Mesenchymal stem cell (in vitro differentiated cells and primary cell): ENCODE measurements around the gene LRCOL1.

Experiments
- DNase-seq: peaks from one replicate; pipeline ENCODE4 v3.0.0-alpha.2; 2013
- H2AFZ ChIP-seq: one replicate; pipeline ENCODE4 v1.6.1; 2013; ENCODE audit warnings: low read depth, mild to moderate bottlenecking, control low read depth, inconsistent platforms, low read length, moderate library complexity
- H2AK5ac ChIP-seq: 2 replicates; pipeline ENCODE4 v1.6.1; 2013; ENCODE audit warnings: low read length, moderate library complexity, mild to moderate bottlenecking, inconsistent platforms; ENCODE audit not compliant: severe bottlenecking
- H2BK120ac ChIP-seq: one replicate; pipeline ENCODE4 v1.6.1; 2013; ENCODE audit warnings: low read depth, mild to moderate bottlenecking, inconsistent platforms, low read length, moderate library complexity
- H2BK12ac ChIP-seq, 2 experiments: one replicate each; pipeline ENCODE4 v1.6.1; 2013; ENCODE audit warnings: inconsistent platforms in 2 of 2, low read length in 2 of 2, mild to moderate bottlenecking in 2 of 2, moderate library complexity in 2 of 2, control low read depth in 1 of 2
- H2BK15ac ChIP-seq: one replicate; pipeline ENCODE4 v1.6.1; 2013; ENCODE audit warnings: mild to moderate bottlenecking, low read depth, inconsistent platforms; ENCODE audit not compliant: poor library complexity, severe bottlenecking
- H2BK5ac ChIP-seq: 2 replicates; pipeline ENCODE4 v1.6.1; 2013; ENCODE audit warnings: low read depth, mild to moderate bottlenecking, low read length, control low read depth, inconsistent platforms; ENCODE audit not compliant: poor library complexity, severe bottlenecking
- H3K14ac ChIP-seq, 2 experiments: one replicate each; pipeline ENCODE4 v1.6.1; 2013; ENCODE audit warnings: inconsistent platforms in 2 of 2, low read length in 2 of 2, control low read depth in 1 of 2, mild to moderate bottlenecking in 1 of 2, moderate library complexity in 1 of 2
- H3K18ac ChIP-seq, 2 experiments: one replicate each; pipeline ENCODE4 v1.6.1; 2013; ENCODE audit warnings: inconsistent platforms in 2 of 2, low read length in 2 of 2, control low read depth in 1 of 2, low read depth in 1 of 2, mild to moderate bottlenecking in 1 of 2
- H3K23ac ChIP-seq, 2 experiments: one replicate each; pipeline ENCODE4 v1.6.1; 2013; ENCODE audit warnings: inconsistent platforms in 2 of 2, low read length in 2 of 2, mild to moderate bottlenecking in 2 of 2, moderate library complexity in 2 of 2, control low read depth in 1 of 2
- H3K27ac ChIP-seq: 2 replicates; pipeline ENCODE4 v1.5.1; 2013; ENCODE audit warnings: mild to moderate bottlenecking, moderate library complexity, low read length, control low read depth, inconsistent platforms; ENCODE audit not compliant: poor library complexity, severe bottlenecking
- H3K27me3 ChIP-seq, 2 experiments: 2 replicates each; pipeline versions ENCODE4 v1.6.1 to v1.7.0; 2013; ENCODE audit warnings: low read length in 2 of 2, mild to moderate bottlenecking in 2 of 2, moderate library complexity in 2 of 2, control low read depth in 1 of 2, inconsistent platforms in 1 of 2; ENCODE audit not compliant: control insufficient read depth in 1 of 2, insufficient read depth in 1 of 2
- H3K36me3 ChIP-seq, 2 experiments: 2 replicates each; pipeline versions ENCODE4 v1.6.1 to v1.7.0; 2013; ENCODE audit warnings: low read length in 2 of 2, control low read depth in 1 of 2, inconsistent platforms in 1 of 2, low read depth in 1 of 2, mild to moderate bottlenecking in 1 of 2; ENCODE audit not compliant: insufficient read depth in 2 of 2, control insufficient read depth in 1 of 2
- H3K4ac ChIP-seq, 2 experiments: one replicate each; pipeline ENCODE4 v1.6.1; 2013; ENCODE audit warnings: inconsistent platforms in 2 of 2, low read length in 2 of 2, mild to moderate bottlenecking in 2 of 2, moderate library complexity in 2 of 2, control low read depth in 1 of 2, low read depth in 1 of 2
- H3K4me1 ChIP-seq: 2 replicates; pipeline ENCODE4 v1.6.1; 2013; ENCODE audit warnings: low read depth, low read length, control low read depth; ENCODE audit not compliant: control insufficient read depth, insufficient read depth
- H3K4me2 ChIP-seq: 2 replicates; pipeline ENCODE4 v1.6.1; 2013; ENCODE audit warnings: low read length, mild to moderate bottlenecking, inconsistent platforms; ENCODE audit not compliant: poor library complexity, severe bottlenecking
- H3K4me3 ChIP-seq, 2 experiments: 2 replicates each; pipeline versions ENCODE4 v1.5.1 to v1.7.0; 2013; ENCODE audit warnings: low read length in 2 of 2, mild to moderate bottlenecking in 2 of 2, control low read depth in 1 of 2, low read depth in 1 of 2; ENCODE audit not compliant: insufficient read depth in 1 of 2
- H3K79me1 ChIP-seq: replicated peaks from 2 replicates; pipeline ENCODE4 v1.6.1; 2013; ENCODE audit warnings: mild to moderate bottlenecking, control low read depth, low read length, inconsistent platforms; ENCODE audit not compliant: poor library complexity, severe bottlenecking
- H3K9ac ChIP-seq: 2 replicates; pipeline ENCODE4 v1.7.0; 2013; ENCODE audit warnings: mild to moderate bottlenecking, low read length, moderate library complexity
- H3K9me3 ChIP-seq: 2 replicates; pipeline ENCODE4 v1.7.0; 2013; ENCODE audit warnings: mild to moderate bottlenecking, low read length; ENCODE audit not compliant: control insufficient read depth
- H4K8ac ChIP-seq: one replicate; pipeline ENCODE4 v1.6.1; 2013; ENCODE audit warnings: inconsistent platforms, mild to moderate bottlenecking, low read length, moderate library complexity
- H4K91ac ChIP-seq: one replicate; pipeline ENCODE4 v1.6.1; 2013; ENCODE audit warnings: mild to moderate bottlenecking, low read length, inconsistent platforms
- WGBS: methylation state at CpG from one replicate; pipeline ENCODE4 v1.1.7; 2013; ENCODE audit warnings: mixed read lengths; 5-methylcytosine and 5-hydroxymethylcytosine counted together

Gene LRCOL1

DNA sequence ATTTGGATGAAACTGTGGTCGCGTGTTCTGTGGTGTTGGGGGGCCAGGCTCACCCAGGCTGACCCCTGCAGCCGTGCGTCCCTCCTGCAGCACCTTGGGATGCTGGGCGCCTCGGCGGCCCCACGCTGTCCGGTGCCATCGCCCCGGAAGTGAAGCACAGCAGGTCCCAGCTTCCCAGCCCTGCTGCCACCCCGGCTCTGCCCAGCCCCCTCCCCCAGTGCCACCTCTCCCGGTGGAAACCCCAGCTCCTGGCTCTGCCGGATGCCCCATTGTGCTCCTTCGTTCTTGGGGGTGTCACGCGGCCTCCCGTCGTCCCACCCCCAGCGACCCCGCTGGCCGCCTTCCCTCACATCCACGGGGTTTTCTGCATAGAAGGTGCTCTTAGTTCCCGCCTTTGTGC, 25.2 kb downstream of the LRCOL1 start:
- Histone ChIP-seq H2BK15ac (no peak overlapping the region), H3K23ac (no peak overlapping the region), H3K14ac (no peak overlapping the region), H2BK12ac (no peak overlapping the region), H4K8ac (no peak overlapping the region), H2AFZ (no peak overlapping the region), H3K4me3 (no peak overlapping the region), H2BK120ac (no peak overlapping the region), H3K27me3 (peaks cover 12 to 63% of the 10 kb centered on the region in 2 experiments), H3K4me1 (peaks cover 14% of the 10 kb centered on the region), H2AK5ac (no peak overlapping the region), H3K18ac (no peak overlapping the region), H4K91ac (no peak overlapping the region), H3K79me1 (no peaks in the 10 kb centered on the region), H3K36me3 (peaks cover 4 to 43% of the 10 kb centered on the region in 2 experiments), H3K27ac (no peak overlapping the region), H2BK5ac (no peak overlapping the region), H3K9me3 (peaks cover 6% of the 10 kb centered on the region), H3K4me2 (no peak overlapping the region), H3K9ac (no peak overlapping the region), H3K4ac (no peak overlapping the region)
- DNase-seq, result no peak
- 90% methylated on average over 24 of the region's 24 CpGs for WGBS

DNA sequence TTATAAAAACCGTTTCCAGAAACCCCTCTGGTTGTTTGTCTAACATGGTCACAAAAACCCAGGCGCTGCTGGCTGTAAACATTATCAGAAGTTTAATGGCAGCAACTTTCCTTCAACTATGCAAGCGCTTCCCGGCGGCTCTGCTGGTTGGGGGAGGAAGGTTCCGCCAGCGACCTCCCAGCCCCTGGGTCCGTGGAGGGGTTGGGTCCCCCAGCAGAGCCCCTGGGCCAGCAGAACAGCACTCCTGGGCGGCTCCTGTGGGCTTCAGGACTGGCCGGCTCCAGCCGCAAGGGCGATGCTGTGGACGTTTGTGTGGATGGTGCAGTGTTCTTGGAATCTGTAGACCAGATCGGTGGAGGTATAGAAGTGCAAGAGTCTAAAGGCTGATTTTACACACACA, 26.0 kb downstream of the LRCOL1 start:
- WGBS, result 41% methylated on average over 8 of the region's 14 CpGs
- Histone ChIP-seq H3K36me3 (peaks cover 4 to 43% of the 10 kb centered on the region in 2 experiments), H3K4me3 (no peak overlapping the region), H2BK15ac (no peak overlapping the region), H3K4me2 (no peak overlapping the region), H3K79me1 (no peaks in the 10 kb centered on the region), H3K23ac (no peak overlapping the region), H4K91ac (no peak overlapping the region), H2AFZ (no peak overlapping the region), H2BK5ac (no peak overlapping the region), H3K27ac (no peak overlapping the region), H3K4ac (no peak overlapping the region), H3K9ac (no peak overlapping the region), H2BK120ac (no peak overlapping the region), H4K8ac (no peak overlapping the region), H3K18ac (no peak overlapping the region), H2AK5ac (no peak overlapping the region), H3K27me3 (peaks cover 12 to 57% of the 10 kb centered on the region in 2 experiments), H3K4me1 (peaks cover 14% of the 10 kb centered on the region), H3K14ac (no peak overlapping the region), H2BK12ac (no peak overlapping the region), H3K9me3 (peaks cover 6% of the 10 kb centered on the region)
- DNase-seq, result no peak

DNA sequence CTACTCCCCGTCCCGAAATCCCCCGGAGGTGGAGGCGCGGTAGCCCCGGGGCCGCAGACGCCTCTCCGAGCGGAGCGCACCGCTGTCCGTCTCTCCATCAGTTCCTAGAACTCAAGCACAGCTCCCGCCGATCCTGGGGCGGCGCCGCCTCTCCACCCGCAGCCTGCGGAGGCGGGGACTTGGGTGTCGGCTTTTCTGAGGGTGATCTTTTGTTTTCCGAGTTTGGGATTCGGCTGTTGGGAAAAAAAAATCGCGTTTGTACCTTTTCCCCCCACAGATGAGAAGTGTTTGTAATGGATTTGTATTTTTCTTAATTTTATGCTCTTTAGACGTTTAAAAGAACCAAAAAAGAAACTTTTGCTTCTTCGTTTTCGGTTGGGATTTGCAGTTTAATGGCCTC, 26.6 kb downstream of the LRCOL1 start:
- H2BK5ac ChIP-seq, result no peak overlapping the region
- H3K14ac ChIP-seq, result no peak overlapping the region
- WGBS, result 5% methylated on average over 24 of the region's 29 CpGs
- DNase-seq, result no peak
- H3K9ac ChIP-seq, result no peak overlapping the region
- peaks cover 2% of the 10 kb centered on the region for H3K9me3 ChIP-seq
- no peak overlapping the region for H3K23ac ChIP-seq
- no peak overlapping the region for H3K4ac ChIP-seq
- H2AK5ac ChIP-seq, result no peak overlapping the region
- peak overlapping the region; percentile 16 for H3K4me2 ChIP-seq
- no peak overlapping the region for H4K91ac ChIP-seq
- H3K4me1 ChIP-seq, result peaks cover 14% of the 10 kb centered on the region
- H2BK15ac ChIP-seq, result no peak overlapping the region
- H3K27me3 ChIP-seq, result peaks cover 10 to 52% of the 10 kb centered on the region in 2 experiments
- H2AFZ ChIP-seq, result no peak overlapping the region
- H4K8ac ChIP-seq, result no peak overlapping the region
- H2BK120ac ChIP-seq, result no peak overlapping the region
- peaks cover 5 to 45% of the 10 kb centered on the region in 2 experiments for H3K36me3 ChIP-seq
- no peaks in the 10 kb centered on the region for H3K79me1 ChIP-seq
- H3K27ac ChIP-seq, result no peak overlapping the region
- no peak overlapping the region for H2BK12ac ChIP-seq
- no peak overlapping the region for H3K18ac ChIP-seq
- H3K4me3 ChIP-seq, result peak overlapping the region in 1 of 2 experiments; percentile 8

DNA sequence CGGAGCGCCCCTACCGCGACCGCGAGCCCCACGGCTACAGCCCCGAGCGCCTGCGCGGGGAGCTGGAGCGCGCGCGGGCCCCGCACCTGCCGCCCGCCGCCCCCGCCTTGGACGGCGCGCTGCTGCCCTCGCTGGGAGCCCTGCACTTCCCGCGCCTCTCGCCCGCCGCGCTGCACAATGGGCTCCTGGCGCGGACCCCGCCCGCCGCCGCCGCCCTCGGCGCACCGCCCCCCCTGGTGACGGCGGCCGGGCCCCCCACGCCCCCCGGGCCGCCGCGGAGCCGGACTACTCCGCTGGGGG, 27.0 kb downstream of the LRCOL1 start:
- Histone ChIP-seq H3K23ac (no peak overlapping the region), H3K79me1 (no peaks in the 10 kb centered on the region), H3K27me3 (peaks cover 7 to 48% of the 10 kb centered on the region in 2 experiments), H3K18ac (no peak overlapping the region), H3K9me3 (no peaks in the 10 kb centered on the region), H3K36me3 (peaks cover 8 to 49% of the 10 kb centered on the region in 2 experiments), H4K91ac (no peak overlapping the region), H4K8ac (no peak overlapping the region), H2AFZ (no peak overlapping the region), H2AK5ac (no peak overlapping the region), H3K4me2 (peak overlapping the region; percentile 16), H3K4ac (no peak overlapping the region), H2BK12ac (no peak overlapping the region), H2BK15ac (no peak overlapping the region), H2BK5ac (no peak overlapping the region), H2BK120ac (no peak overlapping the region), H3K9ac (no peak overlapping the region), H3K4me3 (peak overlapping the region in 1 of 2 experiments; percentile 8), H3K4me1 (peaks cover 14% of the 10 kb centered on the region), H3K14ac (no peak overlapping the region), H3K27ac (no peak overlapping the region)
- WGBS, result 3% methylated on average over 23 of the region's 50 CpGs
- DNase-seq, result no peak
